Keratinocyte (primary cell): ENCODE measurements around the gene CIAPIN1. TPM values are rescaled to one million over a fixed set of nuclear protein-coding genes. Genes with fewer than 3 reads are reported as not detected.

Experiments
- DNase-seq: peaks from one replicate; pipeline ENCODE4 v3.0.0-alpha.2; 2011; ENCODE audit warnings: low read depth, missing footprints, low spot score
- FAIRE-seq: peaks from 2 replicates; lab custom pipeline; 2011; peaks lifted over from hg19 to GRCh38; lab: Jason Lieb, UNC
- H2AFZ ChIP-seq: 2 replicates; pipeline ENCODE4 v1.6.0; 2012; ENCODE audit warnings: low read length, control low read depth, inconsistent platforms; ENCODE audit not compliant: control insufficient read depth
- H3K27ac ChIP-seq: 2 replicates; pipeline ENCODE4 v1.5.1; 2011; ENCODE audit warnings: low read length; ENCODE audit not compliant: control insufficient read depth, insufficient read depth
- H3K27me3 ChIP-seq: 3 replicates; pipeline ENCODE4 v1.6.0; 2011; ENCODE audit warnings: low read length; ENCODE audit not compliant: control insufficient read depth, insufficient read depth; ENCODE audit errors: extremely low read depth
- H3K36me3 ChIP-seq, 2 experiments: 2 replicates in 1 of 2; 3 replicates in 1 of 2; pipeline ENCODE4 v1.5.1; 2011; ENCODE audit warnings: low read length in 2 of 2, mild to moderate bottlenecking in 1 of 2; ENCODE audit not compliant: control insufficient read depth in 2 of 2, insufficient read depth in 2 of 2; ENCODE audit errors: extremely low read depth in 1 of 2
- H3K4me1 ChIP-seq: 3 replicates; pipeline ENCODE4 v1.5.1; 2011; ENCODE audit warnings: low read length; ENCODE audit not compliant: control insufficient read depth, insufficient read depth; ENCODE audit errors: extremely low read depth
- H3K4me2 ChIP-seq: 3 replicates; pipeline ENCODE4 v1.6.0; 2011; ENCODE audit warnings: low read depth, low read length; ENCODE audit not compliant: control insufficient read depth, insufficient read depth; ENCODE audit errors: extremely low read depth
- H3K4me3 ChIP-seq, 3 experiments: fragments of 200-600 bp in 1 of 3; sonication (generic) in 1 of 3; 2 replicates in 2 of 3; 3 replicates in 1 of 3; pipeline ENCODE4 v1.5.1; 2011 to 2016; ENCODE audit warnings: low read length in 3 of 3, mild to moderate bottlenecking in 3 of 3, control low read depth in 2 of 3, inconsistent platforms in 1 of 3, low read depth in 1 of 3, mixed read lengths in 1 of 3, mixed run types in 1 of 3, moderate library complexity in 1 of 3; ENCODE audit not compliant: control insufficient read depth in 2 of 3, insufficient read depth in 2 of 3; ENCODE audit errors: extremely low read depth in 1 of 3
- H3K79me2 ChIP-seq: 2 replicates; pipeline ENCODE4 v1.6.0; 2012; ENCODE audit warnings: low read length; ENCODE audit not compliant: control insufficient read depth, insufficient read depth
- H3K9ac ChIP-seq: 3 replicates; pipeline ENCODE4 v1.6.0; 2011; ENCODE audit warnings: low read length; ENCODE audit not compliant: control insufficient read depth, insufficient read depth; ENCODE audit errors: extremely low read depth
- H3K9me1 ChIP-seq: 3 replicates; pipeline ENCODE4 v1.6.0; 2011; ENCODE audit warnings: low read length; ENCODE audit not compliant: control insufficient read depth, insufficient read depth; ENCODE audit errors: extremely low read depth
- H3K9me3 ChIP-seq: 2 replicates; pipeline ENCODE4 v1.5.1; 2012; ENCODE audit warnings: low read depth, low read length; ENCODE audit not compliant: control insufficient read depth
- H4K20me1 ChIP-seq: 3 replicates; pipeline ENCODE4 v1.6.0; 2011; ENCODE audit warnings: low read length; ENCODE audit not compliant: control insufficient read depth, insufficient read depth; ENCODE audit errors: extremely low read depth
- EZH2 ChIP-seq: IDR thresholded peaks from one replicate; pipeline ENCODE4 v1.6.1; 2012; ENCODE audit warnings: inconsistent platforms, mild to moderate bottlenecking, low read length, moderate library complexity
- dilution Hi-C: fragments of 300-500 bp; cut with MboI; formaldehyde crosslinking; loops from one replicate; pipeline ENCODE4 v1.7.0; 2020; ENCODE audit warnings: low sequenced_read_pairs; ENCODE audit not compliant: extremely low pct_ligation_motif_present
- polyA plus RNA-seq, 5 experiments: library from polyadenylated mRNA; depleted of rRNA in 3 of 5; stranded (reverse) in 3 of 5; stranded (forward) in 1 of 5; unstranded in 1 of 5; fragments of >200 nt; gene quantifications; 1 replicate in 1 of 5; 2 replicates in 3 of 5; 3 replicates in 1 of 5; pipeline versions ENCODE4 v1.2.1 to v1.2.3, GENCODE V29; 2011 to 2012; ENCODE audit warnings: missing spikeins in 2 of 5, low read depth in 1 of 5, low replicate concordance in 1 of 5
- TF ChIP-seq, protein P1 (sequence below), 3 experiments: IDR thresholded peaks in 1 of 3; conservative IDR thresholded peaks in 1 of 3; optimal IDR thresholded peaks in 1 of 3; 2 replicates in 2 of 3; 3 replicates in 1 of 3; pipeline versions ENCODE3 to v1.5.1; 2011; ENCODE audit warnings: low read length in 3 of 3, mild to moderate bottlenecking in 3 of 3, moderate library complexity in 2 of 3, control low read depth in 1 of 3, inconsistent platforms in 1 of 3; ENCODE audit not compliant: insufficient read depth in 2 of 3; ENCODE audit errors: extremely low read depth in 1 of 3

The CIAPIN1 gene
- polyA plus RNA-seq, 1 donor (not counting 4 experiments of a cell fraction or from before 2014, with no cell fraction given): 75.4 TPM

DNA sequence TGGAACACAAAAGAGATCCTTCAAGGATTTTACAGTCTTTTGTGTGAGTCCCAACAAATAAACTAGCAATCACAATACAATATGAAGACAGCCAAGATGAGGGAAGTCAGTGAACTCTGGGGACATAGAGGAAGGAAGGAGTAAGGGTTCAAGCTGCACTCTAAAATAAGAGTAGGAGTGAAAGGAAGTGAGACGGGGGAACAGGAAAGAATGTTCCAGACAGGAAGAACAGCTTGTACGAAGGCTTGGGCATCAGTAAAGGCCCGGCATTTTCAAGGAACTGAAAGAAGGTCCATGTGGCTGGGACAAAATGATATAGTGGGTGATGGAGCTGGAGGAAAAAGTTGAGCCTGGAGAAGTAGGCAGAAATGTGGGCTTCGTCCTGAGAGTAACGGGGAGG lies 38.1 kb downstream of the CIAPIN1 start:
- FAIRE-seq (no peak), DNase-seq (no peak)
- no peak overlapping the region for H3K4me3 ChIP-seq
- TF ChIP-seq EZH2: no peak
- TF ChIP-seq, protein P1, sequence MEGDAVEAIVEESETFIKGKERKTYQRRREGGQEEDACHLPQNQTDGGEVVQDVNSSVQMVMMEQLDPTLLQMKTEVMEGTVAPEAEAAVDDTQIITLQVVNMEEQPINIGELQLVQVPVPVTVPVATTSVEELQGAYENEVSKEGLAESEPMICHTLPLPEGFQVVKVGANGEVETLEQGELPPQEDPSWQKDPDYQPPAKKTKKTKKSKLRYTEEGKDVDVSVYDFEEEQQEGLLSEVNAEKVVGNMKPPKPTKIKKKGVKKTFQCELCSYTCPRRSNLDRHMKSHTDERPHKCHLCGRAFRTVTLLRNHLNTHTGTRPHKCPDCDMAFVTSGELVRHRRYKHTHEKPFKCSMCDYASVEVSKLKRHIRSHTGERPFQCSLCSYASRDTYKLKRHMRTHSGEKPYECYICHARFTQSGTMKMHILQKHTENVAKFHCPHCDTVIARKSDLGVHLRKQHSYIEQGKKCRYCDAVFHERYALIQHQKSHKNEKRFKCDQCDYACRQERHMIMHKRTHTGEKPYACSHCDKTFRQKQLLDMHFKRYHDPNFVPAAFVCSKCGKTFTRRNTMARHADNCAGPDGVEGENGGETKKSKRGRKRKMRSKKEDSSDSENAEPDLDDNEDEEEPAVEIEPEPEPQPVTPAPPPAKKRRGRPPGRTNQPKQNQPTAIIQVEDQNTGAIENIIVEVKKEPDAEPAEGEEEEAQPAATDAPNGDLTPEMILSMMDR (optimal IDR thresholded peaks at IDR 0.05 in 1 of 3, IDR thresholded peaks at IDR 0.05 in 1 of 3, conservative IDR thresholded peaks at IDR 0.05 in 1 of 3; ENCODE audit: extremely low read depth in 1 of 3, insufficient read depth in 2 of 3, low read length in 3 of 3): no peak
- no peaks in the 10 kb centered on the region for H3K9me1 ChIP-seq
- H3K27ac ChIP-seq: no peak overlapping the region
- H3K27me3 ChIP-seq: peaks cover 29% of the 10 kb centered on the region
- H3K79me2 ChIP-seq: no peaks in the 10 kb centered on the region
- H2AFZ ChIP-seq: no peak overlapping the region
- H3K9ac ChIP-seq: no peak overlapping the region
- no peaks in the 10 kb centered on the region for H3K36me3 ChIP-seq
- H3K4me2 ChIP-seq: no peak overlapping the region
- H3K9me3 ChIP-seq: peaks cover 1% of the 10 kb centered on the region
- H3K4me1 ChIP-seq: peaks cover 11% of the 10 kb centered on the region
- dilution Hi-C loops: no loop called here
- H4K20me1 ChIP-seq: no peaks in the 10 kb centered on the region

GRCh38 chr16:57407521-57408353 lies 39.4 kb downstream of the CIAPIN1 start:
- no peak overlapping the region for H2AFZ ChIP-seq
- DNase-seq (no peak), FAIRE-seq (no peak)
- H3K79me2 ChIP-seq: no peaks in the 10 kb centered on the region
- H3K9me1 ChIP-seq: no peaks in the 10 kb centered on the region
- H3K27me3 ChIP-seq: peaks cover 24% of the 10 kb centered on the region
- no peak overlapping the region for H3K4me3 ChIP-seq
- H4K20me1 ChIP-seq: no peaks in the 10 kb centered on the region
- no peak overlapping the region for H3K4me2 ChIP-seq
- H3K9me3 ChIP-seq: peaks cover 1% of the 10 kb centered on the region
- H3K27ac ChIP-seq: no peak overlapping the region
- TF ChIP-seq, protein P1 (optimal IDR thresholded peaks at IDR 0.05 in 1 of 3, IDR thresholded peaks at IDR 0.05 in 1 of 3, conservative IDR thresholded peaks at IDR 0.05 in 1 of 3; ENCODE audit: extremely low read depth in 1 of 3, insufficient read depth in 2 of 3, low read length in 3 of 3): no peak
- no peak for TF ChIP-seq EZH2
- no peak overlapping the region for H3K9ac ChIP-seq
- H3K4me1 ChIP-seq: peaks cover 11% of the 10 kb centered on the region
- dilution Hi-C loops: no loop called here
- H3K36me3 ChIP-seq: no peaks in the 10 kb centered on the region
